GM10266 (cell line): ENCODE measurements around the gene TEX13D.
"Not testable (repeated sequence)": the region's sequence is repeated elsewhere in the genome, so short reads cannot be mapped to it uniquely, and the experiment has no call there.

Experiments
- DNase-seq: peaks from one replicate; pipeline ENCODE4 v3.0.0; 2012; ENCODE audit errors: extremely low spot score
- TF ChIP-seq, protein P1 (sequence below): IDR thresholded peaks from 2 replicates; pipeline ENCODE4 v1.5.1; 2012; ENCODE audit warnings: mild to moderate bottlenecking, low read depth; ENCODE audit not compliant: control insufficient read depth, insufficient read depth; ENCODE audit errors: missing control alignments

TEX13D gene

DNA sequence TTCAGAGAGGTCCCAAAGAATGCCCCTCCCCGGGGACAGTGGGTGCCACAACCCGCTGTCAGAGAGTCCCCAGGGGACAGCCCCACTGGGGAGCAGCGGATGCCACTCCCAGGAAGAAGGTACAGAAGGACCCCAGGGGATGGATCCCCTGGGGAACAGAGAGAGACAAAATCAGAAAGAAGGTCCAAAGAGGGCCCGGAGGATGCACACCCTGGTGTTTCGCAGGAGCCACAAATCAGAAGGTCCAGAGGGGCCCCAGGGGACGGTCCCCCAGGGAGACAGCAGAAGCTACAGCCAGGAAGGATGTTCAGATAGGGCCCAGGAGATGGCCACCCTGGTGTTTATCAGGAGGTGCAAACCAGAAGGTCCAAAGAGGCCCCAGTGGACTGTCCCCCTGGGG lies 1.4 kb downstream of the TEX13D start:
- DNase-seq: no peak
- TF ChIP-seq, protein P1, sequence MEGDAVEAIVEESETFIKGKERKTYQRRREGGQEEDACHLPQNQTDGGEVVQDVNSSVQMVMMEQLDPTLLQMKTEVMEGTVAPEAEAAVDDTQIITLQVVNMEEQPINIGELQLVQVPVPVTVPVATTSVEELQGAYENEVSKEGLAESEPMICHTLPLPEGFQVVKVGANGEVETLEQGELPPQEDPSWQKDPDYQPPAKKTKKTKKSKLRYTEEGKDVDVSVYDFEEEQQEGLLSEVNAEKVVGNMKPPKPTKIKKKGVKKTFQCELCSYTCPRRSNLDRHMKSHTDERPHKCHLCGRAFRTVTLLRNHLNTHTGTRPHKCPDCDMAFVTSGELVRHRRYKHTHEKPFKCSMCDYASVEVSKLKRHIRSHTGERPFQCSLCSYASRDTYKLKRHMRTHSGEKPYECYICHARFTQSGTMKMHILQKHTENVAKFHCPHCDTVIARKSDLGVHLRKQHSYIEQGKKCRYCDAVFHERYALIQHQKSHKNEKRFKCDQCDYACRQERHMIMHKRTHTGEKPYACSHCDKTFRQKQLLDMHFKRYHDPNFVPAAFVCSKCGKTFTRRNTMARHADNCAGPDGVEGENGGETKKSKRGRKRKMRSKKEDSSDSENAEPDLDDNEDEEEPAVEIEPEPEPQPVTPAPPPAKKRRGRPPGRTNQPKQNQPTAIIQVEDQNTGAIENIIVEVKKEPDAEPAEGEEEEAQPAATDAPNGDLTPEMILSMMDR: no peak

DNA sequence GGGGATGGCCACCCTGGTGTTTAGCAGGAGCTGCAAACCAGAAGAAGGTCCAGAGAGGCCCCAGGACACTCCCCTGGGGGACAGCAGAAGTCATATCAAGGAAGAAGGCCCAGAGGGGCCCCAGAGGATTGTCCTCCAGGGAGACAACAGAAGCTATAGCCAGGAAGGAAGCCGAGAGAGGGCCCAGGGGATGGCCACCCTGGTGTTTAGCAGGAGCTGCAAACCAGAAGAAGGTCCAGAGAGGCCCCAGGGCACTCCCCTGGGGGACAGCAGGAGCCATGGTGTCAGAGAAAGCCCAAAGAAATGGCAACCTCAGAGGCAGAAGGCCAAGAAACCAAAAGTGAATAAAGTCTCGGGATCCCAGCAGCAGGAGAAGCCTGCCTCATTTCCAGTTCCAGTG lies 2.1 kb downstream of the TEX13D start:
- DNase-seq: not testable (repeated sequence)

DNA sequence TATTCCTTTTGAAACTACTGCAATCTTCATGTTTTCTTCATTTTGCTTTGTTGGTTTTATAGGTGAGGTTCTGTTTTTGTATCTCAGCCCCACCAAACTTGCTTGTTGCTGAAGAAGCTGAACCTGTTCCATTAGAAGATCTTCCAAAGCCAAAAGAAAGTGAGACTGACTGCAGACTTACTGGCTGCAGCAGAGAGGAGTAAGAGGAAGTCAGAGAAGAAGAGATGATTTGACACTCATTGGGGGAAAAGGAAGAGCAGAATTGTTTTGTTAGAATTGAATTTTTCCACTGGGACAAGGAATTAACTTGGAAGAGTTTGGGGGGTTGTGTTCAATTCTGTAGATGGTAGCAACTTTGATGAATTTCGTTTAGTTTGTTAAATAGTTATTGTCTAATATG lies 3.1 kb downstream of the TEX13D start:
- TF ChIP-seq, protein P1: no peak
- DNase-seq: no peak

DNA sequence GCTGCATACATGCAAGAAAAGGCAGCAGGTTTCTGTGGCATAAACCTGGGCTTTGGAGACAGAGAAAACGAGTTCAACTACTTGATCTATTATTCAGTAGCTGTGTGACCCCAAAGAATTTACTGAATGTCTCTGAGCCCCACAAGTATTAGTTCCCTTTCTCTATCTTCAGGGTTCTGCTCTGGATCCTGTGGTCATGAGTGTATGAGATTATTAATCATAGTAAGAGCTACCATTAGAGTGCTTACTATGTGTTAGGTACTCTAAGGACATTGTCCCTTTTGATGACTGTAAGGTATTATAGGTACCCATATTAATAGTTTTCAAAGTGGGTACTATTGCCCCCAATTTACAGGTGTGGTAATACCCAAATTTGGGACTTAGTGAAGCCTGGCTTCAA lies 5.5 kb downstream of the TEX13D start:
- TF ChIP-seq, protein P1: no peak
- no peak for DNase-seq

DNA sequence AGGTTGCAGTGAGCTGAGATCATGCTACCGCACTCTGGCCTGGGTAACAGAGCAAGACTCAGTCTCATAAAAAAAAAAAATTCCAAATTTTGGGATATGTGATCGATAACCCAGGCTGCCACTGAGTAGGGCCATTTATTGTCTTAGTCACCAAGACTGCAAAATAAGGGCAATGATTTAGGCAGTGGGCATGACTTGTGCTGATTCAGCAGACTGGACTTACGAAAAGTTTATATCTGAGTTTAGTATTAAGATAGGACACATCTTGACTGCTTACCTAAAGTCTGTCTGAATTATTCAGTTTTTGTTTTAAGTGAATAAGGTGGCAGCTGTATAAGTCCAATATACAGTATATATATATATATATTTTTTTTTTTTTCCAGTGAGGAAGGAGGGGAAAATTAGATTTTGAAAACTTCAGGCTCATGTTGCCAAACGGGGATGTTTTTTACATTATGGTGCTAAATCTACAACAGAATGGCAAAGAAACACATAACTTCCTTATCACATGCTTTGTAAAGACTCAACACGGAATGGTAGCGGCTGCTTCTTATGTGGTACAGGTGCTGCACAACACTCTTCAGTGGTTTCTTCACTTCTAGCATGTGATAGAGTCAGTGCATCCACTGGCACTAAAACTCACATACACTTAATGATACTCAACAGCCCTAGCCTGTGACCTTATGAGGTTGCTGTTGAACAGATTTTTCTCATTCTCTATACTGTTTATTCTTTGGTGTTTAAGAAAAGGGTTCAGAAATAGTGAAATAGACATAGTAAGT lies 6.5 kb downstream of the TEX13D start:
- TF ChIP-seq, protein P1: no peak
- no peak for DNase-seq

DNA sequence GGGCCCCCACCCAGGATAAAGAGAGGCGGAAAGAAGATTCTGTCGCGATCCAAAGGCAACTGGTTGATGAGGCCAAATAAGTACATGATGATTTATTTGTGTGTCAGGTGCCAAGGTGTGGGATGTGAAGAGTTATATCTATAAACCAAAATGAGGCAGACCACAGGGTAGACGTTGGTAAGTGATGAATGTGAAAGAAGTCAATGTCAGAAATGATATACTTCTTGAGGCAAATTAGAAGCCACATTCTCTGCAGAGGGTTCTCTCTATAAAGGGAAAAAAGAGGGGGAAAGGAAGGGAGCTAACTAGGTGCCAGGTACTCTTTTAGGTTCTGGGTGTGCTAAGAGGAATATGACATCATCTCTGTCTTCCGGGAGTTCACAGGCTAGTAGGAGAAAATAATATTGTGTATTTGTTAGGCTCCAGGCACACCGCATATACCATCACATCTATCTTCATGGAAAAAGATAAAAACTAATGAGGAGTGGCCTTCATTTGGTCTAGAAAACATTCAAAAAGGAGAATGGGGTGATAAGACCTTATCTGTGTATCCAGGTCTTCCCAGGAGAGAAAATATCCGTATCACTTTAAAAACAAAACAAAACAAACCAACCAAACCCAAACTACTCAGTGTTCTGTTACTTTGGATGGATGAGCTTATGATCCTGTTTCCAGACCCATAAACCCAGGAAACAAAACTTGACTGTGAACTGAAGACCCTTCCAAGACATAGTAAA lies 9.1 kb downstream of the TEX13D start:
- TF ChIP-seq, protein P1: no peak
- DNase-seq: no peak

DNA sequence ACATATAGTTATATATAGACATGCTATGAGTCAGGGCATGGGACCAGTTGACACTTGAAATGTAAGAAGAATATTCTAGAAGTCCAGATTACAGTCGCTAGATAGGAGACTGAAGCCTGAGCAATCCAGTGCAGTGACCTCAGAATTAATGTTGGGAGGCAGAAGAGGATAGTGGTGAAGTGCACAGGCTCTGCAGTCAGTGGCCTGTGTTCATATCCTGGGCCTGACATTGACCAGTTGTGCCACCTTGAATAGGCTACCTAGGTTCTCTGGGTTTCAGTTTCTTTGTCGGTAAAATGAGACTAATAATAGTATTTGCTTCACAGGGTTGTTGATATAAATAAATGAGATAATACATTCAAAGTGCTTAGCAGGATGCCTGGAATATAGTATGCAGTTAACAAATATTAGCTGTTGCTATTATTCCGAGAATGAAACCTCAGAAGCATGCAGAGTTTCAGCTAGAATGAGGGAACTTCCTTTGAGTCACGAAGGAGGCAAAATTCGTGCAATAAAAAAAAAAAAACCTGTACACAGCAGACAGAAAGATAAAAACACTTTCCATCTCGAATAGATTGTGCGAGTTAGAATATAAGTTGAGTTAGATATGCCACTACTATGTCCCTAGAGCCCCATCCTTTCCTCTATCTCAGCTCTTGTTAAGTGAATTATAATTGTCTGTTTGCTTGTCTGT lies 9.9 kb downstream of the TEX13D start:
- TF ChIP-seq, protein P1: no peak
- DNase-seq: no peak
